ENCODE data around the gene MIOX.

Gene MIOX

DNA sequence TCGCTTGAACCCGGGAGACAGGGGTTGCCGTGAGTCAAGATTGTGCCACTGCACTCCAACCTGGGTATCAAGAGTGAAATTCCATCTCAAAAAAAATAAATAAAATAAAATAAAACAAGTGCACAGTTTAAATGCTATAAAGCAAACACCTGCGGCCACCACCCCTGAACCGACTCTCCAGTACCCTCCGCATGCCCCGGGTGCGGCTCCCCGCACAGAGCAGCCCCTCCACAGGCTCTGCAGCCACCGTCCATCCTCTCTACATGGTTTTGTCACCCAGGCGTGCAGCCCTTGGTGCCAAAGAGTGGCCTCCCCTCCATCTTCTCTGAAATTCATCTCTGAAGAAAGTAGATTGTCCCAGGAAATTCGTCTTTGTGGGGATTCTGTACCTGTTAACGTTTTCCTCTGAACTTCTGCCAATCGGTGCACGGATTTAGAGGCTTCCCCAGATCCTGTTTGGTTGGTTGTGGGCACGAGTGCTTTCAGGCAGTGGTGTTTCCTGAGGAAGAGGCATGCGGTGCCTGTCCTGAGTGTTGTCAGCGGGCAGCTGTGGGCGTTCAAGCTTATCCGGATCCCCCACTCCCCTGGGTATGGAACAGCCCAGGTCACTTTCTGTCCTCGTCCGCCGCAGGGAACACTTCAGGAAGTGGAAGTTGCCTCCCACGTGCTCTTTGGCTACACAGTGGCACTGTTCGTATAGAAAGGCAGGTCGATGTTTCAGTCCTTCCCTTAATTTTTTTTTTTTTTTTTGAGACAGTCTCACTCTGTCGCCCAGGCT, 4.1 kb downstream of the MIOX start:
- H4K20me1 ChIP-seq (ENCODE audit: insufficient read depth): no peaks in the 10 kb centered on the region
- H3K4me2 ChIP-seq: no peak overlapping the region
- H3K27me3 ChIP-seq (ENCODE audit: insufficient read depth, low read depth): no peaks in the 10 kb centered on the region
- no peak overlapping the region for H3K4me3 ChIP-seq (IDR thresholded peaks at IDR 0.05; ENCODE audit: insufficient read depth, low read depth, low read length)
- no peak overlapping the region for H3K9ac ChIP-seq
- no peaks in the 10 kb centered on the region for H3K4me1 ChIP-seq (ENCODE audit: low read depth, poor library complexity, severe bottlenecking)
- H3K36me3 ChIP-seq (ENCODE audit: insufficient read depth): no peaks in the 10 kb centered on the region
- no peak overlapping the region for H3K27ac ChIP-seq
- no peaks in the 10 kb centered on the region for H3K79me2 ChIP-seq (ENCODE audit: insufficient read depth, low read depth)
- H2AFZ ChIP-seq (ENCODE audit: low read depth): no peak overlapping the region
- TF ChIP-seq, protein P1, sequence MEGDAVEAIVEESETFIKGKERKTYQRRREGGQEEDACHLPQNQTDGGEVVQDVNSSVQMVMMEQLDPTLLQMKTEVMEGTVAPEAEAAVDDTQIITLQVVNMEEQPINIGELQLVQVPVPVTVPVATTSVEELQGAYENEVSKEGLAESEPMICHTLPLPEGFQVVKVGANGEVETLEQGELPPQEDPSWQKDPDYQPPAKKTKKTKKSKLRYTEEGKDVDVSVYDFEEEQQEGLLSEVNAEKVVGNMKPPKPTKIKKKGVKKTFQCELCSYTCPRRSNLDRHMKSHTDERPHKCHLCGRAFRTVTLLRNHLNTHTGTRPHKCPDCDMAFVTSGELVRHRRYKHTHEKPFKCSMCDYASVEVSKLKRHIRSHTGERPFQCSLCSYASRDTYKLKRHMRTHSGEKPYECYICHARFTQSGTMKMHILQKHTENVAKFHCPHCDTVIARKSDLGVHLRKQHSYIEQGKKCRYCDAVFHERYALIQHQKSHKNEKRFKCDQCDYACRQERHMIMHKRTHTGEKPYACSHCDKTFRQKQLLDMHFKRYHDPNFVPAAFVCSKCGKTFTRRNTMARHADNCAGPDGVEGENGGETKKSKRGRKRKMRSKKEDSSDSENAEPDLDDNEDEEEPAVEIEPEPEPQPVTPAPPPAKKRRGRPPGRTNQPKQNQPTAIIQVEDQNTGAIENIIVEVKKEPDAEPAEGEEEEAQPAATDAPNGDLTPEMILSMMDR (conservative IDR thresholded peaks at IDR 0.05; ENCODE audit: low read depth, low read length): no peak

DNA sequence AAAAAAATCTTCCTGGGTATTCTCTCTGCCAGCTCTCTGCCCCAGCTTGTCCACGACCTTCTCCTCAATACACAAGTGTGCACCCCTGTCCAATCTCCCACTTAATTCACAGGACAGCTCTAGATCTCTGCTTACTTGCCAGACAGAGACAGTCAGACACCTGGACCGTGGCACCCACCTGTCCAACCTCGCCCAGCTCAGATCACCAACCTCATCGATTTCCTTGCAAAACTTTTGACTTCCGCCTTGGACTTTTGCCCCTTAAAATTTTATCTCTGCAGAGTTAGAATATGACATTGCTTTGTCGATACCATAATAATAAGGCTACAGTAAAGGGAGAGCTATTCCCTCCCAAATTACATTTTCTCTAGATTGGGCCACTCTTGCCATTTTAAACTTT, 10.4 kb downstream of the MIOX start:
- Histone ChIP-seq H3K79me2 (ENCODE audit: insufficient read depth, low read depth) (no peaks in the 10 kb centered on the region), H3K4me2 (no peak overlapping the region), H3K27me3 (ENCODE audit: insufficient read depth, low read depth) (no peaks in the 10 kb centered on the region), H3K36me3 (ENCODE audit: insufficient read depth) (no peaks in the 10 kb centered on the region), H4K20me1 (ENCODE audit: insufficient read depth) (no peaks in the 10 kb centered on the region), H2AFZ (ENCODE audit: low read depth) (no peak overlapping the region), H3K27ac (no peak overlapping the region), H3K9ac (no peak overlapping the region), H3K4me3 (IDR thresholded peaks at IDR 0.05; ENCODE audit: insufficient read depth, low read depth, low read length) (no peak overlapping the region), H3K4me1 (ENCODE audit: low read depth, poor library complexity, severe bottlenecking) (no peaks in the 10 kb centered on the region)
- TF ChIP-seq, protein P1 (conservative IDR thresholded peaks at IDR 0.05; ENCODE audit: low read depth, low read length): no peak

DNA sequence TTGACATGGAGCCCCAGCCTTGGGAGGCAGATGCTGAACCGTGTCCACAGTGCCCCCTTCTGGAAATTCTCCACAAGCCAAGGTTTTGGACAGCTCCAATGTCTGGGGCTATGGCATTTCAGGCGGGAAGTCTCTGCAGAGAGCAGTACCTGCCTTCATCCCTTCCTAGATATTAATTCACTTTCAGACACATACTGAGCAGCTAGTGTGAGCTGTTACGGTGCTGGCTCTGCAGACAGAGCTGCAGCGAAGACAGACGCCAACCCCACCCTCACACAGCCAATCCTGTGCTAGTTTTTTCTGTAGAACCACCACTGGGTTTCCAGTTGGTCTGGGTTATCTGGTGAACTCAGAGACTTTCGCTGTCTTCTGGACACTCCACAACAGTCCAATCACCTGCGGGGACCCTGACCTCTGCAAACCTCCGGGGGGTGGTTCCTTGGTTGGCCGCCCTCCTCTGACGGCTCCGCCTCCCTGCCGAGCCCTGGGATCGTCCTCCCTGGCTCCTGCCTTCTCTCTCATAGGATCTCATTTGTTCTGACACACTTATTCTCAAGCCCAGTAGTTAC, 11.7 kb downstream of the MIOX start:
- H3K4me1 ChIP-seq (ENCODE audit: low read depth, poor library complexity, severe bottlenecking): no peaks in the 10 kb centered on the region
- no peaks in the 10 kb centered on the region for H4K20me1 ChIP-seq (ENCODE audit: insufficient read depth)
- no peaks in the 10 kb centered on the region for H3K79me2 ChIP-seq (ENCODE audit: insufficient read depth, low read depth)
- TF ChIP-seq, protein P1 (conservative IDR thresholded peaks at IDR 0.05; ENCODE audit: low read depth, low read length): peak; percentile 63
- H3K27ac ChIP-seq: no peak overlapping the region
- H3K9ac ChIP-seq: no peak overlapping the region
- H3K27me3 ChIP-seq (ENCODE audit: insufficient read depth, low read depth): no peaks in the 10 kb centered on the region
- no peaks in the 10 kb centered on the region for H3K36me3 ChIP-seq (ENCODE audit: insufficient read depth)
- H2AFZ ChIP-seq (ENCODE audit: low read depth): no peak overlapping the region
- H3K4me2 ChIP-seq: no peak overlapping the region
- H3K4me3 ChIP-seq (IDR thresholded peaks at IDR 0.05; ENCODE audit: insufficient read depth, low read depth, low read length): no peak overlapping the region

DNA sequence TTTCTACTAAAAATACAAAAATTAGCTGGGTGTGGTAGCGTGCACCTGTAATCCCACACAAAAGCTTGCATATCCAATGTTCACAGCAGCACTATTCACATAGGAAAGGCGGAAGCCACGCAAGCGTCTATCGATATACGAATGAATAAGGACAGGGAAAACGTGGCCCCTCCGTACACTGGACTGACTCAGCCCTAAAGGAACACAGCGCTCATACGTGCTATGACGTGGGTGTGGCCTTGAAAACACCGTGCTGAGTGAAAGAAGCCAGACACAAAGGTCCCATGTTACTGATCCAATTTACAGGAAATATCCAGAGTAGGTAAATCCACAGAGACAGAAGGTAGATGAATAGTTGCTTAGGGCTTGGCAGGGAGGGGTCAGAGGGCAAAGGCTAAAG, 13.8 kb downstream of the MIOX start:
- no peak overlapping the region for H3K27ac ChIP-seq
- no peaks in the 10 kb centered on the region for H3K79me2 ChIP-seq (ENCODE audit: insufficient read depth, low read depth)
- no peak overlapping the region for H2AFZ ChIP-seq (ENCODE audit: low read depth)
- H3K4me2 ChIP-seq: no peak overlapping the region
- H3K4me3 ChIP-seq (IDR thresholded peaks at IDR 0.05; ENCODE audit: insufficient read depth, low read depth, low read length): no peak overlapping the region
- no peaks in the 10 kb centered on the region for H4K20me1 ChIP-seq (ENCODE audit: insufficient read depth)
- TF ChIP-seq, protein P1 (conservative IDR thresholded peaks at IDR 0.05; ENCODE audit: low read depth, low read length): no peak
- H3K27me3 ChIP-seq (ENCODE audit: insufficient read depth, low read depth): no peaks in the 10 kb centered on the region
- no peaks in the 10 kb centered on the region for H3K36me3 ChIP-seq (ENCODE audit: insufficient read depth)
- H3K9ac ChIP-seq: no peak overlapping the region
- no peaks in the 10 kb centered on the region for H3K4me1 ChIP-seq (ENCODE audit: low read depth, poor library complexity, severe bottlenecking)
